ENCODE results near the gene KIF12.

KIF12 gene

GRCh38 chr9:114080195-114080772, 18.8 kb downstream of the KIF12 start:
- no peak overlapping the region for H3K4me3 Mint-ChIP-seq
- H3K27ac Mint-ChIP-seq = no peak overlapping the region
- no peak for DNase-seq
- H3K4me1 Mint-ChIP-seq = no peaks in the 10 kb centered on the region
- CTCF ChIA-PET = interaction anchor here (1.3 kb wide), 1 partner anchor 28 kb away, joined by 3 read pairs; no protein-coding TSS in a partner anchor
- H3K36me3 Mint-ChIP-seq = no peaks in the 10 kb centered on the region
- H3K27me3 Mint-ChIP-seq = peaks cover 10% of the 10 kb centered on the region
- H3K9me3 Mint-ChIP-seq = no peaks in the 10 kb centered on the region

- Mint-ChIP-seq H3K27me3 (peaks cover 10% of the 10 kb centered on the region), H3K9me3 (no peaks in the 10 kb centered on the region)
These were observed 20.3 kb downstream of the KIF12 start for GRCh38 chr9:114078781-114079156.

DNA sequence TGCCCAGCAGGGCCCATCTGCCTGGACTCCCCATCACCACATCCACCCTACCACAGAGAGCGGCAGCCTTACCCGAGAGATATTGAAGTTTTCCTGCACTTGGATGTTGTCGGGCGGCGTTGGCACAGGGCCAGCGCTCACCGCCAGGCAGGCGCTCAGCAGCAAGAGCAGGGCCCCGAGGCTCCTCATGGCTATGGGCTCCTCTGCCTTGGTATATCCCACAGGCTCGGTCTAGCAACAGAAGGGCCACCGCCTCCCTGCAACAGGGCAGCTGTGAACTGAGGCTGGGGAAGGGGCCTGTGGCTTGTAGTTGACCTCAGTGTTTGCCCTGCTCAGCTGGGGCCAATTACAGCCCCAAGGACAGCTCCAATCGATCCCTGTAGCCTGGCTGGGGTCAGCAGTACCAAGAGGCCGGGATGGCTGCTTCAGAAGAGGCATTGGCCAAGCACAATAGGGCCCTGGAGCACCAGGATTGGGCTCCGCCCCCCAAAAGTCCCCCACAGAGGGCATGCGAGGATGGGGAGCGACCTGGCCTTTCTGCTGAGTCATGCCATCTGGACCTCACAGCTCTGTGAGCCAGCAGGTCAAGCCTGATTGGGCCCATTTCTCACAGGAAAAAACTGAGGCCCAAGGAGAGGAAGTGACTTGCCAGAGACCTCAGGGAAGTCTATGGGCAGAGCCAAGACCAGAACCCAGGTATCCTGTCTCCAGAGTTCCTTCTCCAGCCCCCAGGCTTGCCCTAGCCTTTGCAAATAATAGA, 20.9 kb downstream of the KIF12 start, which contains the start of gene AMBP:
Gene AMBP (minus strand): TSS at position 280 of the 760 bp plus-strand sequence. CDS start 91 bp downstream, at position 189.
- H3K9me3 Mint-ChIP-seq = no peaks in the 10 kb centered on the region
- H3K36me3 Mint-ChIP-seq = no peaks in the 10 kb centered on the region
- H3K4me1 Mint-ChIP-seq = no peaks in the 10 kb centered on the region
- H3K27me3 Mint-ChIP-seq = peaks cover 10% of the 10 kb centered on the region
- no peak for DNase-seq
- CTCF ChIA-PET = no interaction called here
- H3K4me3 Mint-ChIP-seq = no peak within 1 kb of the TSS
- no peak within 1 kb of the TSS for H3K27ac Mint-ChIP-seq

More at GRCh38 chr9:114078781-114079156, 20.3 kb downstream of the KIF12 start:
- H3K4me1 Mint-ChIP-seq = no peaks in the 10 kb centered on the region
- no peak for DNase-seq
- no peak overlapping the region for H3K4me3 Mint-ChIP-seq
- H3K36me3 Mint-ChIP-seq = no peaks in the 10 kb centered on the region
- CTCF ChIA-PET = no interaction called here
- H3K27ac Mint-ChIP-seq = no peak overlapping the region

GRCh38 chr9:114077162-114077837, 21.8 kb downstream of the KIF12 start:
- Mint-ChIP-seq H3K27ac (no peak overlapping the region), H3K36me3 (no peaks in the 10 kb centered on the region), H3K4me3 (no peak overlapping the region), H3K4me1 (no peaks in the 10 kb centered on the region), H3K27me3 (peaks cover 6% of the 10 kb centered on the region), H3K9me3 (no peaks in the 10 kb centered on the region)
- DNase-seq = no peak
- CTCF ChIA-PET = interaction anchor here (0.6 kb wide), 1 partner anchor 13 kb away, joined by 3 read pairs; no protein-coding TSS in a partner anchor

DNA sequence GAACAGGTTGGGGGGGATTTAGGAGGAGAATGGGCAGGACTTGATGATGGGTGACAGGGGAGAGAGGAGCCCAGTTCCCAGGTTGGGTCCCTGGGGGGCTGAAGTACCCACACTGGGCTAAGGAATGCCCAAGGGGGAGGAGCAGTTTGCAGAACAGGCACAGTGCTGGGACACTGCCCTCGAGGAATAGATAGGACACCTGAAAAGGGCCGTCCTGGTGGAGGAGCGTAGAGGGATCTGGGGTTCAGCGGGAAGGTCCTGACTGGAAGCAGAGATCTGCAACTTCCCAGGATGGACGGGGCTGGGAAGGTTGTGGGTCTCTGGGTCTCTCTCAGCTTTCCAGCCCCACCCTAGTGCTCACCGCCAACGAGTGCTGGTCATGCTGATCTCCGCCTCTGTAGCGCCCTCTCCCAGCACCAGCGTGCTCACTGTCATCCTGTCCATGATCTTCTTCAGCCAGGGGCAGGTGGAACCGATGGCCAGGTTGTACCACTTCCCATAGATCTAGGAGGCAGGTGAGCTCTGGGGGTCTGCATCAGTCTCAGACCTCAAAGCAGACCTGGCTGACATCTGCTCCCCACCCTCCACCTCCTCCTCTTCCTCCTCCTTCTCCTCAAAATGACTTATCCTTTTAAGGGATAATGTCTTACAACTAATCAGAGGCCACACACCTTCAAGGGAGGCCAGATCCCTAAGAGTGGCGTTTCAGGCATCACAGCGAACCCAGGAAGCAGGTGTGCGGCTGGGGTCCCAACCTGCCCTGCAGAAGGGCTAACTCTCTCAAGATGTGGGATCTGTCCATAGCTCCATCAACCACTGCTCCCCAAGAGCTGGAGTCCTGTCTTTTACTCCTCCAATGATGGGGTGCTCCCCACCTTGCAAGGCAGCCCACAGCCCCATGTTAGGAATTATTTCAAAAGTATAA, 22.6 kb downstream of the KIF12 start:
- DNase-seq = no peak
- Mint-ChIP-seq H3K4me1 (no peaks in the 10 kb centered on the region), H3K9me3 (no peaks in the 10 kb centered on the region), H3K4me3 (no peak overlapping the region), H3K27me3 (peaks cover 5% of the 10 kb centered on the region), H3K36me3 (no peaks in the 10 kb centered on the region), H3K27ac (no peak overlapping the region)
- CTCF ChIA-PET = interaction anchor here (0.6 kb wide), 1 partner anchor 12 kb away, joined by 3 read pairs; no protein-coding TSS in a partner anchor

DNA sequence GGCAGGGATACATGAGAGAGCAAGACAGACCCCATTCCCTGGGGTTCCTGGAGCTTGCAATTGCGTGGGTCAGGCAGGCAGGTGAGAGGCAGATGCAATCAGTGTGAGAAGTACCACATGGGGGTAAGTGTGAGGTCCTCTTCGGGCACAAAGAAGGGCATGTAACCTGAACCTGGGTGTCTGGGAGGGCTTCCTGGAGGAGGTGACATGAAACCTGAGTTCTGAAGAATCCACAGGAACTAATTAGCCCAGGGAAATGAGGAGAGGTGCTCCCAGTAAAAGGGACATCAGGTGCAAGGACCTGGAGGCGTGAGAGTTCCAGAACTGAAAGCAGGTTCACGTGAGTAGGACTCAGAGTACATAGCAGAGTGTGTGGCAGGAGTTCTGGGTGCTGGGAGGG, 23.5 kb downstream of the KIF12 start:
- no peak overlapping the region for H3K4me3 Mint-ChIP-seq

DNA sequence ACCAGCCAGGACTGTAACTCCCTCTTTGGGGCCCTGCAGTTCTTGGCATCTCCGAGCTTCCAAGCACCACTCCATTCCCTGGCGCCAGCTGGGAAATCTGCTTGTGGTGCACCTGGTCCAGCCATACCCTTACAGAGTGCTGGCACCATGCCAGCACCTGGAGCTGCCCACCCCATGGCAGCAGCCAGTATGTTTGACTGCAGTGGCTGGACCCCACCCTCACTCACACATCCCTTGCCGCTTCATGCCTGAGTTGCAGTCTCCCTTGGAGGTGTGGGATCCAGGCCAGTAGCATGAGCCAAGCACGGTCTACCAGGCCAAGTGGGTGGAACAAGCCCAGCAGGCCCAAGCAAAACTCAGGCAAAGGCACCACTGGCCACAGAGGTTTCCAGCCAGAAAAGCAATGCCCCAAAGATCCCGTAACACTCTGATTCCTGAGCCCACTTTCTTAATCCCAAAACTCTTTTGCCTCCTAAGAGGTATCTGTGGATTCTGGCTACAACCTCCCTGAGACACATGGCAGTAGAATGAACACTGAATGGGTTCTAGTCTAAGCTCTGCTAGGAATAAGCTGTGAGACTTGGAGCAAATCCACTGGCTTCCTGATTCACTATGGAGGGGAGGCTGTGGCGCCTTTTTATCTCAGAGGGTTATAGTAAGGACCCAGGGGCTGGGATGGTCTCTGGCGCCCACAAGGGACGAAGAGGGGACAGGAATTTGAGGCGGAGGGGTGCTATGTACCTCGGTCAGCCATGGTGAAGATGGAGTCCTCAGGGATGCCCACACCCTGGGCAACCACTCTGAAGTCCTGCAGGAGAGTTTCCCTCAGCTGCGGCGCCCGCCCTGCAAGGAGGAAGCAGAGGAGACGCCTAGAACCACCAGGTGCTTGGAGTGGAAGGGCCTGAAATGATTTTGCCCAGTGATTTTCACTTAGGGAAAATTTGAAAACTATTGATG, 26.6 kb downstream of the KIF12 start:
- no peaks in the 10 kb centered on the region for H3K36me3 Mint-ChIP-seq
- H3K4me1 Mint-ChIP-seq = no peaks in the 10 kb centered on the region
- CTCF ChIA-PET = interaction anchor here (0.7 to 2.7 kb wide), 2 partner anchors 10 to 21 kb away, joined by 3 to 12 read pairs; no protein-coding TSS in a partner anchor
- H3K4me3 Mint-ChIP-seq = no peak overlapping the region
- DNase-seq = no peak
- no peak overlapping the region for H3K27ac Mint-ChIP-seq
- peaks cover 3% of the 10 kb centered on the region for H3K27me3 Mint-ChIP-seq
- H3K9me3 Mint-ChIP-seq = no peaks in the 10 kb centered on the region

More for the DNA sequence above, 23.5 kb downstream of the KIF12 start:
- Mint-ChIP-seq H3K4me1 (no peaks in the 10 kb centered on the region), H3K27ac (no peak overlapping the region), H3K27me3 (peaks cover 5% of the 10 kb centered on the region), H3K36me3 (no peaks in the 10 kb centered on the region), H3K9me3 (no peaks in the 10 kb centered on the region)
- CTCF ChIA-PET = no interaction called here
- DNase-seq = no peak

DNA sequence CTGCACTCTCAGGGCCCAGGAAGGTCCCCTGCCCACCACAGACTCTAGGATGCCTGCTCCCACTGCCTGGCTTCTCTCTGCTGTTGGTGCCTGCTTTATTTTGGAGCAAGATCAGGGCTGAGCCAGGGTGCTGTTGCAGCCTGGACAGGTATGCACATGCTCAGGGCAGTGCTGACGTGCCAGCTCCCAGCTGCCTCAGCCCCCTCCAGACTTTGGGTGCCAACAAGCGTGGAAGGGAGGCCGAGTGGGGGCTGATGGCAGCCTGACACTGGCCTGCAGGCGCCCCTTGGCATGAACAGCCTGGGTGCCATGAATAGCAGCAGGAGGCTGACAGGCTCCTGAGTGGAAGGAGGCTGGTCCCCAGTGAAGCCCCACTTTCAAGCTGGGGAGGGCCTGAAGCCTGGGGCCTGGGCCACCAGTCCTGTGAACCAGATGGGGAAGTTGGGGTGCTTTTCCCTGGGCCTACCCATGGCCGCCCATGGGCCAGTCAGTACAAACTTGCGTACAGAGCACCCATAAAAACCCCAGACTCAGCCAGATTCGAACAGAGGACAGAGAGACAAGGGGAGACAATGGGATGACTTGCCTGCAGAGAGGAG, 27.8 kb downstream of the KIF12 start:
- H3K4me3 Mint-ChIP-seq = no peak overlapping the region
- no peak for DNase-seq
- H3K36me3 Mint-ChIP-seq = no peaks in the 10 kb centered on the region
- no peaks in the 10 kb centered on the region for H3K9me3 Mint-ChIP-seq
- CTCF ChIA-PET = interaction anchor here (0.7 to 2.7 kb wide), 2 partner anchors 11 to 22 kb away, joined by 3 to 12 read pairs; no protein-coding TSS in a partner anchor
- H3K27ac Mint-ChIP-seq = no peak overlapping the region
- H3K4me1 Mint-ChIP-seq = no peaks in the 10 kb centered on the region
- H3K27me3 Mint-ChIP-seq = no peaks in the 10 kb centered on the region

DNA sequence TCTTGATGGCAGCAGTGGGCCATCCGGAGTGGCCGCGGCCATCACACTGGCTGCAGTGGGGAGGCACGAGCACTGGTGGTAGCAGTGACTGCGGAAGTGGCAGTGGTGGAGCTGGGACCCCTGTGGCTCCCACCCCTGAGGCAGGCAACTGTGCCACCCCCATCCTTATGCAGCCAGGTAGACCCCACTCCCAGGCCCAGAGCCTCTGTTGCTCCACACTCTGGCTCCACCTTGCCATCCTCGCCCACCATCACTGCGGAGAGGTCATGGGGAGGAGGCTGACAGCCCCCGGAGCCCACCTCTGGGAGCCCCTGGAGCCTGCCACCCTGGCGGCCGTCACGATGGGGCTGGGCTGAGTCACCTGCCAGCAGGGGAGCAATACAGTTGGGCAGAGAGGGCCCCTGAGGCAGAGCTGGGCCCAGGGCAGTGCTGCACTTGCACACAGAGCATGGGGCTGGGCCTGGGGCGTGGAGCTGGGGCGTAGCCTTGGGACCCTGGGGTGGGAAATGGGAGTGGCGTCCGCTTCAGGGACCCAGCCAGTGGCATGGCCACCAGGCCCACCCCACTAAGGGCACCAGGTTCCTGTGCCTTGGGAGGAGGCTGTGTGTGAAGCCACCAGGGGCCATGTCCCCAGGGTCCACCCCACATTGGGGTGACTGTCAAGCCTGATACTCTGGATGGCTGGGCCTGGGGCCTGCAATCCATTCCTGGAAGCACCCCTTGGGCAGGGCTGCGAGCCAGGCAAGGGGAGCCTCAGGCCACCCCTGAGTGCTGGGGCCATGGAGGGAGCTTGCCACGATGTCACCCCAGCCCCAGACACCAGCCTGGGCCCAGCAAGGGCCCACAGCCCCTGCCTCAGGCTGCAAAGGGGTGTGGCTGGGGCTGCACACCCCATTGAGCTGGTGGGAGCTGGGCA, 28.6 kb downstream of the KIF12 start:
- H3K4me3 Mint-ChIP-seq = no peak overlapping the region
- no peak for DNase-seq
- H3K4me1 Mint-ChIP-seq = no peaks in the 10 kb centered on the region
- no peaks in the 10 kb centered on the region for H3K27me3 Mint-ChIP-seq
- CTCF ChIA-PET = no interaction called here
- no peak overlapping the region for H3K27ac Mint-ChIP-seq
- H3K9me3 Mint-ChIP-seq = no peaks in the 10 kb centered on the region
- H3K36me3 Mint-ChIP-seq = no peaks in the 10 kb centered on the region

DNA sequence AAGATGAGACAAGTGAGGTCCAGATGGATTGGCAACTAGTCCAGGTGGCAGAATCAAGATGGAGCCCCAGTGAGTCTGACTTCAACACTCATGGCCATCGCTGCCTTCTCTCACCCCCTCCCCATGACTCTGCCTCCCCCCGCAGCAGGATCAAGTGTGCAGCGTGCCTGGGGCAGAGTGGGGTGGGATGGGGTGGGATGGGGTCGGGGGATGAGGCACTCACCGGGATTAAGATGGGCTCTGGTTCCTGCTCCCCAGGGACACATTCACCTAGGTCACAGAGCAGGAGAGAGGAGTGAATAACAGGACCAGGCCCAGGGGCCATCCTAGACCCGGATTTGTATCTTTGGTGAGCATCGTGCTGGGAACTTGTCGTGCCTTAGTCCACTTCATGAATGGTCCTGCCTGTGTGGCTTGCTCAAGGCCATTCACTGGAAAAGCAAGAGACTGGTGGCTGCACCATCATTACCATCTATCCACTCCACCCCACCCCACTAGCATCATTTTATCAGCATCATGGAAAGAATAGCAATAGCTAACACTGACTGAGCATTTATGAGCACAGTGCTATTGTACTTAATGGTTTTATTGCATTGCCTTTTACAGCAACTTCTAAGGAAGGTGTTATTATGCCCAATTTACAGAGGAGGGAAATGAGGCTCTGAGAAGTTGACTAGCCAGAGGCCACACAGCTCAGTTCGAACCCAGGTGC, 29.5 kb downstream of the KIF12 start:
- no peaks in the 10 kb centered on the region for H3K9me3 Mint-ChIP-seq
- no peaks in the 10 kb centered on the region for H3K27me3 Mint-ChIP-seq
- no peak overlapping the region for H3K27ac Mint-ChIP-seq
- no peaks in the 10 kb centered on the region for H3K36me3 Mint-ChIP-seq
- no peaks in the 10 kb centered on the region for H3K4me1 Mint-ChIP-seq
- CTCF ChIA-PET = no interaction called here
- DNase-seq = no peak
- no peak overlapping the region for H3K4me3 Mint-ChIP-seq

GRCh38 chr9:114065304-114065703, 33.8 kb downstream of the KIF12 start:
- Mint-ChIP-seq H3K27me3 (peaks cover 11% of the 10 kb centered on the region), H3K4me3 (no peak overlapping the region), H3K9me3 (no peaks in the 10 kb centered on the region), H3K36me3 (no peaks in the 10 kb centered on the region), H3K27ac (no peak overlapping the region), H3K4me1 (no peaks in the 10 kb centered on the region)
- CTCF ChIA-PET = no interaction called here
- DNase-seq = no peak

All from activated naive CD4-positive, alpha-beta T cell treated with anti-CD3 and anti-CD28 coated beads, Interleukin-2, amount 10 ng/mL, durations not matched to agents 7 days and 5 days (primary cell).